ENCODE measurements around the gene AMBRA1. TPM values are rescaled to one million over a fixed set of nuclear protein-coding genes. Genes with fewer than 3 reads are reported as not detected.

Gene AMBRA1
- total and polyA plus RNA-seq, 2 donors (not counting 3 experiments of a cell fraction or from before 2014, with no cell fraction given), result 18.4 to 32.4 TPM

- no peaks in the 10 kb centered on the region for H3K9me1 ChIP-seq (replicated peaks; ENCODE audit: control insufficient read depth, extremely low read depth, insufficient read depth, low read length)
- H4K20me1 ChIP-seq (replicated peaks; ENCODE audit: control insufficient read depth, extremely low read depth, insufficient read depth, low read length), result no peaks in the 10 kb centered on the region
- ChIA-PET CTCF (no interaction called here), POLR2A (no interaction called here)
- DNase-seq (ENCODE audit: low read depth, low spot score) (no peak), FAIRE-seq (no peak)
- no peaks in the 10 kb centered on the region for H3K79me2 ChIP-seq (ENCODE audit: control insufficient read depth, insufficient read depth, low read length)
- no peak overlapping the region for H3K4me2 ChIP-seq (ENCODE audit: insufficient read depth, low read length)
- H3K27me3 ChIP-seq (ENCODE audit: control insufficient read depth in 2 of 2, insufficient read depth in 2 of 2, low read length in 2 of 2), result no peaks in the 10 kb centered on the region
- no peak overlapping the region for H3K9ac ChIP-seq (replicated peaks; ENCODE audit: extremely low read depth, insufficient read depth, low read length)
- H3K4me1 ChIP-seq (ENCODE audit: control insufficient read depth, extremely low read depth, insufficient read depth, low read length), result no peaks in the 10 kb centered on the region
- no peak overlapping the region for H3K27ac ChIP-seq (ENCODE audit: insufficient read depth, low read depth, low read length)
- intact Hi-C loops (cut with micrococcal nuclease) (no loop called here), dilution Hi-C loops (cut with MboI; ENCODE audit: extremely low pct_ligation_motif_present, low sequenced_read_pairs) (no loop called here)
- no peaks in the 10 kb centered on the region for H3K36me3 ChIP-seq (ENCODE audit: control insufficient read depth in 2 of 2, extremely low read depth in 1 of 2, insufficient read depth in 2 of 2, low read length in 2 of 2)
- BruUV-seq (replicated peaks), result no TSS peak
- no peak for TF ChIP-seq POLR2AphosphoS5 (IDR thresholded peaks at IDR 0.05; ENCODE audit: insufficient read depth, low read depth, low read length)
- no peak for TF ChIP-seq POLR2A (IDR thresholded peaks at IDR 0.05; ENCODE audit: low read depth, low read length)
- no peak for TF ChIP-seq JUN (IDR thresholded peaks at IDR 0.05; ENCODE audit: borderline replicate concordance, insufficient read depth, insufficient read length, low read depth)
- no peak for TF ChIP-seq GATA2 (IDR thresholded peaks at IDR 0.05; ENCODE audit: insufficient read depth, insufficient read length, low read depth, low read length)
- TF ChIP-seq MAX (IDR thresholded peaks at IDR 0.05; ENCODE audit: insufficient read depth, insufficient read length), result no peak
- TF ChIP-seq EZH2 (IDR thresholded peaks at IDR 0.05; ENCODE audit: borderline replicate concordance, low read depth, low read length, severe bottlenecking), result no peak
- TF ChIP-seq FOS (IDR thresholded peaks at IDR 0.05; ENCODE audit: borderline replicate concordance, insufficient read depth, low read length), result no peak
- TF ChIP-seq CTCF (IDR thresholded peaks at IDR 0.05; ENCODE audit: extremely low read depth in 1 of 2, insufficient read depth in 1 of 2, low read depth in 1 of 2, low read length in 2 of 2), result no peak
- no peak for TF ChIP-seq MYC (IDR thresholded peaks at IDR 0.05; ENCODE audit: low read depth, low read length)
- no peak overlapping the region for H3K4me3 ChIP-seq (replicated peaks in 1 of 3; ENCODE audit: insufficient read depth in 1 of 3, low read depth in 1 of 3, low read length in 3 of 3)
- no peaks in the 10 kb centered on the region for H3K9me3 ChIP-seq (replicated peaks; ENCODE audit: control insufficient read depth, insufficient read depth, low read length)
- H2AFZ ChIP-seq (ENCODE audit: low read depth, low read length), result no peak overlapping the region
Measured at GRCh38 chr11:46603704-46604308, 10.0 kb upstream of the AMBRA1 start.
